SKM-1 (cell line): ENCODE results near the gene LAMP1.
"Not testable (repeated sequence)": the region's sequence is repeated elsewhere in the genome, so short reads cannot be mapped to it uniquely, and the experiment has no call there.

Experiments used
- DNase-seq: peaks from one replicate; lab custom pipeline; 2025; ENCODE audit not compliant: unreplicated experiment; lab: John Stamatoyannopoulos, UW

Gene LAMP1, protein sequence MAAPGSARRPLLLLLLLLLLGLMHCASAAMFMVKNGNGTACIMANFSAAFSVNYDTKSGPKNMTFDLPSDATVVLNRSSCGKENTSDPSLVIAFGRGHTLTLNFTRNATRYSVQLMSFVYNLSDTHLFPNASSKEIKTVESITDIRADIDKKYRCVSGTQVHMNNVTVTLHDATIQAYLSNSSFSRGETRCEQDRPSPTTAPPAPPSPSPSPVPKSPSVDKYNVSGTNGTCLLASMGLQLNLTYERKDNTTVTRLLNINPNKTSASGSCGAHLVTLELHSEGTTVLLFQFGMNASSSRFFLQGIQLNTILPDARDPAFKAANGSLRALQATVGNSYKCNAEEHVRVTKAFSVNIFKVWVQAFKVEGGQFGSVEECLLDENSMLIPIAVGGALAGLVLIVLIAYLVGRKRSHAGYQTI

DNA sequence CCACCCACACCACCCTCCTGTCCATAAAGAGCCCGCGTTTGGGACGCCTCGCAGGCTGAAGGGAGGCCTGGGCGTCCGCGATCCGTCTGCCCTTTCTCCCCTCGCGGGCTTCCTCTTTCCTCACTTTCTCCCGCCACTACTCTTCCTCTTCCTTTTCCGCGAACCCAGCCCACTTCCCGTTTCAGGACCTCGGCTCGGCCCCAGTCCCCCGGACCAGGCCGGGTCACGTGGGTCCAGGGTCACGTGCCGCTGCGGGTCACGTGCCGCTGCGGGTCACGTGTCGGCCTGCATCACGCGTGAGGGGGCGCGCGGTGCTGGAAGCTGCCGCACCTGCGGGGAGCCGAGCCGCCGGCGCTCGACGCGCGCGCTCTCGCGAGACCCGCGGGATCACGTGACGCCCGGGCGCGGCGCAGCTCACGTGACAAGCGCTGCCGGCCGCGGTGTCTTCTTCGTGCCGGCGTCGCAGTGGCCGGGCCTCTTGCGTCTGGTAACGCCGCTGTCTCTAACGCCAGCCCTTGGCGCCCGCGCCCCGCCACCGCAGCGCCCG lies at the start of gene LAMP1:
Gene LAMP1 (plus strand): TSS at position 417 of the 547 bp plus-strand sequence. CDS start 196 bp downstream, outside the sequence.
- DNase-seq = peak; percentile 92

DNA sequence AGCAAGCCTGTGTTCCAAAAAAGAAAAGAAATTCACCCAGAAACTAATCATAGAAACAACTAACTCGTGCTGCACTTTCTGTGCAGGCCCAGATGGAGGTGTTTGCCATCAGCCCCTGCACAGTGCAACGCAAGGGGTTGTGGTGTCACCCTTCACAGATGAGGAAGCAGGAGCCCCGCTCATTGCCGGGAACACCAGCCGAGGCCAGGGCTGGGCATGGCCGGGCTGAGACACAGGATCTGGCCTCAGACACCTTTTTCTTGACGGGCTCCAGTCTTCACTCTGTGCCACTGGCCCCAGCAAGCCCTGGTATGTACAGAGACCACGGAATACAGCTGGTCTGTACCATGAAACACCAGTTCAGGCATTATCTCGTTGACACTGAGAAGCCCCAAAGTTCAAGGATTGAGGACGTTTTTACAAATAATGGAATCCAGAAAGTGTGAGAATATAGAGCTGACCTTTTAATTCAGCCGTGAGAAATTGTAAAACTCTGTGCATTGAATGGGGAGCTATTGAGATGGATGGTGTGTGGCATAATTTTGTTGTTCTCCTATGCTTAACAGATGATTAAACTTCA lies 44.4 kb upstream of the LAMP1 start:
- no peak for DNase-seq

DNA sequence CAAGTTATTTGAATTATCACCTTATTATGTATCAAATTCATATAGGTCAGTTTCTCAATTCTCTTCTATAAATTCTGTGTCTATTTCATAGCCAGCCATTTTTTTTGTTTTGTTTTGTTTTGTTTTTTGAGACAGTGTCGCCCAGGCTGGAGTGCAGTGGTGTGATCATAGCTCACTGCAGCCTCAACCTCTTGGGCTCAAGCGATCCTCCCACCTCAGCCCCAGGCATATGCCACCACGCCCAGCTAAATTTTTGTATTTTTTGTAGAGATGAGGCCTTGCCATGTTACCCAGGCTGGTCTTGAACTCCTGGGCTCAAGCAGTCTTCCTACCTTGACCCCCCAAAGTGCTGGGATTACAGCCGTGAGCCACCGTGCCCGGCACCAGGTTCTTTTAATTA lies 39.1 kb upstream of the LAMP1 start:
- DNase-seq = not testable (repeated sequence)

DNA sequence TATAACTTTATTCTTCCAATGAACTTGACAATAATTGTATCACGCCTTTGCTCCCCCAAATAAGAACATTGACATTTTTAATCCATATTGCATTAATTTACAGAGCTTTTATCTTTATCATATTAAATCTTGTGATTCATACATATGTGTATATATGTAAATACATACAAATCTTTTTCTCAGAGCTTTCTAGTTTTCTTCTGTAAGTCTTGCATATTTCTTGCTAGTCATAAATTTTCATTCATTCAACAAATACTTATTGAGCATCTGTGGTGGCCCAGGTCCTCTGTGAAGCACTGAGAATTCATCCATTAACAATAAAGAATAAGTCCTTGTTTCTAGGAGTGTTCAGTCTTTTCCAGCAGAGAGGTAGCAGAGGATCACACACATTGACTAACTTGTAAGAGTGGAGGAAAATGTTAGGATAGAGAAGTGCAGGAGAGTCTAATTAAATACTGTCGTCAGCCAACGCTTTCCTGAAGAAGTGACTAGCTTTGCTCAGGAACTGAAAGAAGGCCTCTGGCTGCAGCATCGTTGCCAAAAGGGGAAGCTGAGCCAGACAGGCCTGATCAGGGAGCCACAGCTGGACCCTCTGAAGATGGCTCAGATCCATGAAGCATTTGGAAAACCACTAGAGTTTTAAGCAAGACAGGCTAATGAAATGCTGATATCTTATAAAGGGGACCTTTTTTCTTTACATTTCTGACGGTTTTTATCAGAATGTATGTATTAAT lies 38.6 kb upstream of the LAMP1 start:
- no peak for DNase-seq

DNA sequence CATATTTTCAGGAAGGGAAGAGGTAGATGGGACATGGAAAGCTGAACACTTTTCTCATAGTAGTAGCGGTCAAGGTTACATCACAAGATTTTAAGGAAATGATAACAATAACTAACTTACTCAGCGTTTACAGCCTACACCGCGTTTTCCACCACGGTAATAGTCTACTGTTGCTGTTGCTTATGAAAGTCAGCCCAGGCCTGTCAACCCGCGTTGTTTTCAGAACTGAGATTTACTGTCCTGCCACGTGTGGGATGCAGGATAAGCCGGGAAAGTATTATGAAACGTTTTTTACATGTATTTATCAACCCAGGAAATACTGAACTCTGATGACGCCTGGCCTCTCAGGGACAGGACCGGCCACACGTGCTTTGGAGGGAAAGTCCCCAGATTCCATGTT lies 36.0 kb upstream of the LAMP1 start:
- no peak for DNase-seq

DNA sequence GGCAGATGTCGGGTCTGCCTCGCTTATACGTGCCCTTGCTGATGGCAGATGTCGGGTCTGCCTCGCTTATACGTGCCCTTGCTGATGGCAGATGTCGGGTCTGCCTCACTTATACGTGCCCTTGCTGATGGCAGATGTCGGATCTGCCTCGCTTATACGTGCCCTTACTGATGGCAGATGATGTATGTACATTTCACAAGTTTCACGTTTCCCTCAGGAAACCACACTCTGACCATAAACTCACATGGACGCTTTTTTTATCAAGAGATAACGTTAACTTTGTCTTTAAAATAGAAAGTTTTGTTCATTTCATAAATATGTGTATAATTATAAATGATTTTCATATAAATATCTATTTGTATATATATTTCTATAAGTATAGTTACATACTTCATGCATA lies 34.0 kb upstream of the LAMP1 start:
- not testable (repeated sequence) for DNase-seq

DNA sequence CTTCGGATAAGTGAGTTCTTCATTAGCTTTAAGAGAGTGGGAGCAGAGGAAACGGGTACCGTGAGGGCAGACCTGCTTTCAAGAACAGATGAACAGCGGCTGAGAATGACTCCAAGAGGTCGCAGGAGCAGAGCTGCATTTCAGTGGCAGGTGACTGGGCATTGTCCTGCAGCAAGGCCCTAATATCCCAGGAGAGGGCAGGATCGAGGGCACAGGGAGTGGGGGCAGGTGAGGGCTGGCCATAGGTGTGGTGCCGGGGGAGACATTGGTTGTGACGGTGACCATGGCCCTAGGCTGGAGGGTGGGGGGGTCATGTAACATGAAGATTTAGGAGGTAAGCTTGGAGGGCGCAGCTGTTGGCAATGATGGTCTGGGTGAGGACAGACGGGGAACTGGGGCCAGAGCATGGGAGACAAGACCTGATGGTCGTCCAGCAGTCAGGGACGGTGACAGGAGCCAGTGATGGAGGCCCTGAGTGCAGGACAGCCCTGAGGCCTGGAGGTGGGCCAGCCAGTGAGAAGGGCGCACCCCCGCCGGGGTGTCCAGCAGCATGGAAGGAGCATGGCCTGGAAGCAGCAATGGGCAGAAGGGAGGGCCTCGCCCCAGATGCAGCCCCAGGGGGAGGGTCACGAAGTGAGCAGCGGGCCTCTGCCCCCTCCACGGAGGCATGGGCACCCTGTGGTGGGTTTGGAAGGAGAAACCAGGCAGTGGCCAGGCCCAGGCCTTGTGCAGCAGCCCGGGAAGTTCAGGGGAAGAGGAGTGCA lies 29.2 kb upstream of the LAMP1 start:
- DNase-seq = no peak

DNA sequence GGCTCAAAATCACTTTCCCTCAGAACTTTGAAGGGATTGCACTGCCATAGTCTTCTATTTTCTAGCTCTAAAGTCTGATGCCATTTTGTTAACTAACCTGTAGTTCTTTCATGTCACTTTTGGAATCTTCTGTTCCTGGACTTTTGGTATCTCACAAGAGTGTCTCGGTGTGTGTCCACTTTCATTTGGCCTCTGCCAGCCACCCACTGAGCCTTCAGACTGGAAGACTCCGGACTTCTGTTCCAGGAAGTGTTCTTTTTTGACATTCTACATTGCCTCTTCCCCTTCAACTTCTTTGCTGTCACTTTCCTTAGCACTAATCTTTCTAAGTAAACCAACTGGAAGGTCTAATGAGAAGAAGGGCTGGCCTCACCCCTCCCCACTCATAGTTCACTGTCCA lies 25.0 kb upstream of the LAMP1 start:
- no peak for DNase-seq

DNA sequence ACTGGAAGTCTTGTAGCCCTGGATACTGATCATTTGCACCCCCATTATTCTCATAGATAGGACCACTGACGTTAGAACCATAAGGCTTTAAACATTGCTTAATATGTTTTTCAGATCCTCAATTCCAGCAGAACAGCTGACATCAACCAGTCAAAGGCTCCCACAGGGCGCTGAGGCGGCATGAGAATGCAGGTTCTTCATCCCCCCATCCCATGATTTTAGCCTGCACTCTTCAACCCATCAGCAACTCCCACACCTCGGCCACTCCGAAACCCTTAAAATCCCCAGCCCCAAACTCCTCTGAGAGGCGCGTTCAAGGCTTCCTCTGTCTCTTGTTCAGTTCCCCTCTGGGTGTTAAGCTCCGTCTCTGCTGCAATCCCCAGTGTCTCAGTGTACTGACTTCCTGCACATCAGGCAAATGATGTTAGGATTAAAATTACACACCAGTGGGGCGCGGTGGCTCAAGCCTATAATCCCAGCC lies 24.3 kb upstream of the LAMP1 start:
- no peak for DNase-seq

DNA sequence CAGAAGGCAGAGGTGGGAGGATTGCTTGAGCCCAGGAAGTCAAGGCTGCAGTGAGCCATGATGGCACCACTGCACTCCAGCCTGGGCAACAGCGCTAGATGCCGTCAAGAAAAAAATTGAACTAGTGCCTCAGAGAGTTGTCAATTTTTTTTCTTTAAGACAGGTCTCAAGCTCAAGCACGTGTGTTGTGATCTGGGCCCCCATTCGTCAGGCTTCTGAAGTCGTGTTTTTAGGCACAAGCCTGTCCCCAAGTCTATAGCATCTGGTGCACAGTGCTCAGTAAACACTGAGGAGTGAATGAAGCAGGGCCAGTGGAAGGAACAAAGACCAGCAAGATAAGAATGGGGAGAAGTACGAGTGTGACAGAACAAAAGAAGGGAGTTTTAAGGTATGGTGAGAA lies 23.7 kb upstream of the LAMP1 start:
- no peak for DNase-seq

DNA sequence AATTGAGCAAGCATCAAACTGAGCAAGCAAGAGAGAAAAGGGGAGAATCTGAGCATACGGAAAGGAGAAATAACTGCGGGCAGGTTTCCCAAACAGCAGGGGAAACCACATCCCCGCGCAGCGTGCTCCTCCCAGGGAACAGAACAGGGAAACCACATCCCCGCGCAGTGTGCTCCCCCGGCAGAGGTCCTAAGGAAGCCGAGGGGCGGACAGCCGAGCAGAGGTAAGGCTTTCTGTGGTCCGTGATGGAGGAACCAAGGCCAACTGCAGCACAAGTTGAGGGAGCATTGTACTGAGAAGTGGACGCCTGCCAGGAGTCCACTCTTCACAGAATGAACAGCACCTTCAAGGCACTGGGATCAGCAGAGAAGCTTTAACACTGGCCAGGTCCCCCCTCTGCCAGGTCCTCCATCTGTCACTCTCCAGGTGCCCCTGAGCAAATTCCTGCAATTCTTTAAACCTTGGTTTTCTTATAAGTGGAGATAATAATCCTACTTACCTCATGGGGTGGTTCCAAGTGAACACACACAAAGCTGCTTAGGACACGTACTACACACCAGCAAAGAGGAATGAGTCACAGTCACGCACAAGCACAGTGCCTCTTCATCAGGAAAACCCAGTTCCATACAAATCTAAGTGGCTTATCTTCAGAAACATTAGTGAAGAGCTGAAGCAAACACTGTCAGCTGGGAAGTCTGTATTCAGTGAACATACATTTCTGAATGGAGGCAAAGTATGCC lies 23.0 kb upstream of the LAMP1 start:
- DNase-seq = peak; percentile 35

DNA sequence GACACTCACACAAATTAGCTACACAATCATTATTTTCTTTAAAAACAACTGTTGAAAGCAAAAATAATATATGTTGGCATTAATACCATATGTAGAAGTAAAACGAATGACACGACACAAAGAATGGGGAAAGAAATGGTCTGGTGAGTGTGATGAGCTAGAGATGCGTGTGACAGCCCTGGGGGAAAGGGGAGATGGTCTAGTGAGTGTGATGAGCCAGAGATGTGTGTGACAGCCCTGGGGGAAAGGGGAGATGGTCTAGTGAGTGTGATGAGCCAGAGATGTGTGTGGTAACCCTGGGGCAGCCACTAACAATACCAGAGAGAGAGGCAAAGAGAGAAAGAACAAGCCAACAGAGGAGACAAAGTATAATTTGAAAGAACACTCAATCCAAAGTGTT lies 22.3 kb upstream of the LAMP1 start:
- no peak for DNase-seq

DNA sequence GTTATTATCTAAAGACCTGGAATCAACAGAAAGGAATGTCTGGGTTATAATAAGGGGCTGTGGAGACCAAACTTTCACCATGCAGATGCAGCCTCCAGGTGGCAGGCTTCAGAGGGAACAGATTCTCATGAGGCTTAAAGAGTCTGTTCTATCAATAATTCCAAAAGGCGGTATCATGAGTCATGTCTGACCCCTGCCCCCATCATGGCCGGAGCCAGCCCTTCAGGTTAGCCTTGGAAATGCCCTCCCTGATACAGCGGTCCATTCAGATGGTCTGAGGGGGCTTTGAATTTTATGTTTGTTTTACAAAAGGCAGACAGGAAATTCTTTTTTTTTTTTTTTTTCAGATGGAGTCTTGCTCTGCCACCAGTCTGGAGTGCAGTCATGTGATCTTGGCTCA lies 21.7 kb upstream of the LAMP1 start:
- no peak for DNase-seq

DNA sequence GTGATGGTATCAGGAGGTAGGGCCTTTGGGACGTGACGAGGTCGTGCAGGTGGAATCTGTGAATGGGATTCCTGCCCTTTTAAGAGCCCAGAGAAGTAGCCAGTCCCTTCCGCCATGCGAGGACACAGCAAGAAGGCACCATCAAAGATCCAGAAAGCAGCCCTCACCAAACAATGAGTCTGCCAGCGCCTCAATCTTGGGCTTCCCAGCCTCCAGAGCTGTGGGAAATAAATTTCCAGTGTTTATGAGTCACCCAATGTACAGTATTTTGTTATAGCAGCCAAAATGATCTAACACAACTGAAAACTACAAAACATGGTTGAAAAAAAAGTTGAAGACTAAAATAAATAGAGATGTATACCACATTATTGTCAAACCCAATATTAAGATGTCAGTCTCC lies 16.9 kb upstream of the LAMP1 start:
- no peak for DNase-seq

DNA sequence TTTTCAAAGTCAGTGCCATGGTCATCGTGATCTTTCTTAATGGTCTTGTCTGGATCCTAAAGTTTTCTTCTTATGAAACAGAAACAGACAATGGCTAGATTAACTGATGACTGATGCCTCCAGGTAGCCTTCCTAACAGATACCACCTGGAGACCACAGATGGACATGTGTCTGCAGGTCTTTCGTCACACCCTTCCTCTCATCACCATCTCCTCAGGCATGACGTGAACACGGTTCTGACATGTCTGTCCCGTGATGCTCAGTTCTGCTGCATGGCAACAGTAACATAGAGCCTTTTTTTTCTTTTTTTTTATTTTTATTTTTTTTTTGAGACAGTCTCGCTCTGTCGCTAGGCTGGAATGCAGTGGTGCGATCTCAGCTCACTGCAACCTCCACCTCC lies 13.1 kb upstream of the LAMP1 start:
- no peak for DNase-seq

DNA sequence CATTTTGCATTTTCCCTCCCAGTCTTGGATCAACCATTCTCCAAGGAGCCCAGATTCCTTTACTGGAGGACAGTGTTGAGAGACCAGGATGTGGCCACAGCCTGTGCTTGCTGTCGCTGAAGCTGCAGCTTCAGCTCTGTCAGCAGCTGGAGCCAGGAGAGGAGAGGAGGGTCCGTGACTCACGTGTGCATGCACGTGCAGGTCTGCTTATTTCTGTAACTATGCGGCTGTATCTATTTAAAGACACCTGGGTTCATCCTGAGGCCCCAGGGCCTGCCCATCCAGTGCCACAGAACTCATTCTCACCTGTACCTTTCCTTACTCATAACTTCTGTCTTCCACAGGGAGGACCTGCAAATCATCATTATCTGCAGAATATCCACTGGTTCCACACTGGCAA lies 8.2 kb upstream of the LAMP1 start:
- no peak for DNase-seq

DNA sequence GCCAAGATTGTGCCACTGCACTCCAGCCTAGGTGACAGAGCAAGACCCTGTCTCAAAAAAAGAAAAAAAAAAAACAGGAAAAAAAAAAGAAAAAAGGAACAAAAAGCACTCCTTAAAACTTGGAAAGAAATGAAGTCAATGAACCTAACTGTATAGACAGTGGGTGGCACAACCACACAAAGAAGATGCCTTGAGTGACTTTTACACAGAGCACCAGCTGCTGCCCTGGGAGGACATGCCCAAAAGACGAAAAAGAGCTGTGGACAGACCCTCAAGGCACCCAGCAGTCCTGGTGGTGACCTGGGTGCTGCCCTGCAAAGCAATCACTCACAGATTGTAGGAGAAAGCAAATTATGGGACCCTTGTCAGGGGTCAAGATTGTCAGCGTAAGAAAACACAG lies 5.9 kb upstream of the LAMP1 start:
- DNase-seq = no peak

DNA sequence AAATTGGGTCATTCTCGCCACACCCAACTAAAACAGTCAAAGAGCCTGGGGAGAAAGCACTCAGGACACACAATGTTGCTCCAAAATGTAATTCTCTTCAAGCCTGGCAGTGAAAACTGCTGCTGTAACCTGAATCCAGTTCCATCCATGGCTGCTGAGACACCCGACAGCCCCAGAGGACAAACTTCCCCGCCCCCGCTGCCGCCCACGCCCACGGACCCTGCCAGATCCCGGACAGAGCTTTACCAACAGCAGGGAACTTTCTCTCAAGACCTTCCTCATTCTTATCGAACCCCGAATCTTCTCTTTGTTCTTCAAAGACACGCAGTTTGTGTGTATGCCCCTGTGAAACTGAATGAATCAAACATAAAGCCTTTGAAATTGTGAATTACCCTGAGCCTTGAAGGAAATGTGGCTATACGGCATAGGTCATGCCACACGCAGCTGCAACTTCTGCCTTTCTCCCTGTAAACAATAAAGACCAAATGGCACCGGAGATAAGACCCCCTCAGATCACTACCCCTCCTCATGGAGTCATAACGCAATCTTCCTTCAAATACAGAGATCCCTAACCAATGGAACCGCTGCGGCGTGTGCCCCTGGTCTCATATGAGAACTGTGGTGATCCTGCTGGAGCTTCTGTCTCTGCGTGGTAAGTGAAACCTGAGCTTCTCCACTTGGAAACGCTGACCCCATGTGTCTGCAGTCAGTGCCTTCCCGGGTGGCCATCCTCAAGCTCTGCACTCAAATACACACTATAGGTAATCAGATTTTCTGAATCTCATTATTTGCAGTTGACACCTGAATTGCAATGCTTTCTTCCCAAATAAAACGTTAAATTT lies 4.8 kb upstream of the LAMP1 start:
- no peak for DNase-seq

DNA sequence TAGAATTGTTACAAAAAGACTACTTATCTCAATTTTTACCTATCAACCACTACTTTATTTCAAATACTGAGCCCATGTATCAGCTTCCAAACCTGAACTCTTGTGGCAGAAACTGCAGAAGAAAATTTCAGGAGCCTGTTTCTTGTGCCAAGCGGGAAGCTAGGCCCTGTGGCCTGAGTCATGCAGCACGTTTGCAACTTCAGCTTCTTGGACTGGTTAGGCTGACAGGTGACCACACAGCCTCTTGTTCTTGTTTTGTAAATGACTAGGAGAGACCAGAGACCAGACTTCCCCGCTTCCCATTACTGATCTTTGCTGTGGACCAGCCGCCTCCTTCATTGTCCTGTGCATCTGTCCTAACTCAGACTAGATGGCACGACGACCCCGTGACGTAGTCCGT lies 3.4 kb upstream of the LAMP1 start:
- no peak for DNase-seq
